SU-DHL-6 (cell line): Measurements from ENCODE around the gene LRCH3.

Experiments
- H2AFZ ChIP-seq: fragments of 200-600 bp; sonication (generic); 2 replicates; pipeline ENCODE4 v1.6.1; 2014; ENCODE audit warnings: low read depth, mild to moderate bottlenecking, moderate library complexity, mixed read lengths, antibody characterized with exemption, low read length; ENCODE audit not compliant: severe bottlenecking
- H3F3A ChIP-seq: fragments of 200-600 bp; shearing (Covaris generic); 2 replicates; pipeline ENCODE4 v1.6.0; 2016; ENCODE audit warnings: antibody characterized with exemption, mild to moderate bottlenecking; ENCODE audit not compliant: insufficient read depth
- H3K27ac ChIP-seq: fragments of 200-600 bp; sonication (generic); 2 replicates; pipeline ENCODE4 v1.5.1; 2016; ENCODE audit warnings: low read depth, mild to moderate bottlenecking, low read length, moderate library complexity, mixed read lengths
- H3K27me3 ChIP-seq: fragments of 200-600 bp; sonication (generic), shearing (Covaris generic); 2 replicates; pipeline ENCODE4 v1.6.0; 2014; ENCODE audit warnings: mild to moderate bottlenecking, low read length
- H3K36me3 ChIP-seq: fragments of 200-600 bp; sonication (generic); 2 replicates; pipeline ENCODE4 v1.6.1; 2014; ENCODE audit warnings: mild to moderate bottlenecking, low read length, mixed read lengths
- H3K4me2 ChIP-seq: fragments of 300-600, 200-600 bp; shearing (Covaris generic), sonication (generic); 2 replicates; pipeline ENCODE4 v1.6.0; 2014; ENCODE audit warnings: low read length, low read depth, mild to moderate bottlenecking; ENCODE audit not compliant: poor library complexity, severe bottlenecking
- H3K4me3 ChIP-seq: fragments of 200-600 bp; sonication (generic); 2 replicates; pipeline ENCODE4 v1.5.1; 2014; ENCODE audit warnings: antibody characterized with exemption, low read length, mild to moderate bottlenecking, mixed read lengths; ENCODE audit not compliant: insufficient read depth, poor library complexity, severe bottlenecking
- H3K79me2 ChIP-seq: fragments of 200-600 bp; sonication (generic); 2 replicates; pipeline ENCODE4 v1.6.1; 2014; ENCODE audit warnings: mild to moderate bottlenecking, low read length, moderate library complexity; ENCODE audit not compliant: insufficient read depth
- H3K9ac ChIP-seq: fragments of 200-600 bp; sonication (generic); 2 replicates; pipeline ENCODE4 v1.7.0; 2014; ENCODE audit warnings: mild to moderate bottlenecking, low read length
- H3K9me2 ChIP-seq: fragments of 200-600 bp; sonication (generic); replicated peaks from 2 replicates; pipeline ENCODE4 v1.6.1; 2014; ENCODE audit warnings: low read length; ENCODE audit not compliant: insufficient read depth
- H3K9me3 ChIP-seq: fragments of 200-600 bp; sonication (generic); 2 replicates; pipeline ENCODE4 v1.6.1; 2014; ENCODE audit warnings: low read length, mixed read lengths; ENCODE audit not compliant: insufficient read depth
- H4K20me1 ChIP-seq: fragments of 200-600 bp; sonication (generic); 2 replicates; pipeline ENCODE4 v1.6.1; 2014; ENCODE audit warnings: low read depth, mild to moderate bottlenecking, antibody characterized with exemption, low read length, moderate library complexity, mixed read lengths
- CTCF ChIP-seq: fragments of 200-600 bp; sonication (generic); IDR thresholded peaks from one replicate; pipeline ENCODE4 v1.5.1; 2017; ENCODE audit warnings: antibody characterized with exemption, mild to moderate bottlenecking, low read length, moderate library complexity; ENCODE audit not compliant: insufficient read depth, poor library complexity, severe bottlenecking
- EZH2phosphoT487 ChIP-seq: fragments of 200-600 bp; sonication (generic), shearing (Covaris generic); conservative IDR thresholded peaks from 2 replicates; pipeline ENCODE4 v1.6.1; 2018; ENCODE audit warnings: mild to moderate bottlenecking, antibody characterized with exemption, low read length, moderate library complexity, mixed read lengths

LRCH3 gene

GRCh38 chr3:197866035-197866434, 75.0 kb downstream of the LRCH3 start:
- Histone ChIP-seq H4K20me1 (no peaks in the 10 kb centered on the region), H3K9ac (no peak overlapping the region), H3K4me3 (no peak overlapping the region), H3K9me3 (no peaks in the 10 kb centered on the region), H3K4me2 (no peak overlapping the region), H2AFZ (no peak overlapping the region), H3K27ac (no peak overlapping the region), H3K9me2 (no peaks in the 10 kb centered on the region), H3K27me3 (no peaks in the 10 kb centered on the region), H3K36me3 (peaks cover 8% of the 10 kb centered on the region; the same call in 1 of the 2 replicates), H3F3A (no peaks in the 10 kb centered on the region), H3K79me2 (no peaks in the 10 kb centered on the region)
- TF ChIP-seq EZH2phosphoT487, result no peak
- no peak for TF ChIP-seq CTCF

DNA sequence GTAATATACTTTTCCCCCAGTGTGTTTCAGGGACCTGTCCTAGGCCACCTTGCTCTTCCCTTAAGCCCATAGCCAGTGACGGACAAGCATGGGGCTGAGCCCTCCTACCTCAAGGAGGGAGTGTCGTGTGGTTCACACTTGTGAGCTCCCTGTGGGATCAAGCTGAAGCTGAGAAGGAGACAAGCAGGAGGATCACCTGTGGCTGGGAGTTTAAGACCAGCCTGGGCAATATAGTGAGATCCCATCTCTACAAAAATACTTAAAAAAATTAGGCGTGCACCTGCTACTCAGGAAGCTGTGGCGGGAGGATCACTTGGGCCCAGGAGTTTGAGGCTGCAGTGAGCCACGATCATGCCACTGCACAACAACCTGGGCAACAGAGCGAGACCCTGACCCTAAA, 82.3 kb downstream of the LRCH3 start:
- Histone ChIP-seq H3K36me3 (no peaks in the 10 kb centered on the region; the same call in 1 of the 2 replicates), H3K79me2 (no peaks in the 10 kb centered on the region)
- no peak for TF ChIP-seq EZH2phosphoT487

GRCh38 chr3:197874064-197874463, 83.0 kb downstream of the LRCH3 start:
- Histone ChIP-seq H3K9me2 (no peaks in the 10 kb centered on the region), H3F3A (no peaks in the 10 kb centered on the region), H4K20me1 (no peaks in the 10 kb centered on the region), H3K4me3 (no peak overlapping the region), H3K9ac (no peak overlapping the region), H3K4me2 (no peak overlapping the region), H3K9me3 (no peaks in the 10 kb centered on the region), H3K27ac (no peak overlapping the region), H3K27me3 (no peaks in the 10 kb centered on the region), H3K36me3 (no peaks in the 10 kb centered on the region; the same call in 1 of the 2 replicates), H2AFZ (no peak overlapping the region), H3K79me2 (no peaks in the 10 kb centered on the region)
- no peak for TF ChIP-seq CTCF
- no peak for TF ChIP-seq EZH2phosphoT487

More for the DNA sequence above, 82.3 kb downstream of the LRCH3 start:
- Histone ChIP-seq H3K27me3 (no peaks in the 10 kb centered on the region), H3K4me3 (no peak overlapping the region), H3K9me2 (no peaks in the 10 kb centered on the region), H4K20me1 (no peaks in the 10 kb centered on the region), H3K27ac (no peak overlapping the region), H3F3A (no peaks in the 10 kb centered on the region), H3K9ac (no peak overlapping the region), H3K4me2 (no peak overlapping the region), H2AFZ (no peak overlapping the region), H3K9me3 (no peaks in the 10 kb centered on the region)

GRCh38 chr3:197874653-197875052, 83.6 kb downstream of the LRCH3 start:
- Histone ChIP-seq H3K4me3 (no peak overlapping the region), H4K20me1 (no peaks in the 10 kb centered on the region), H3K79me2 (no peaks in the 10 kb centered on the region), H3K27me3 (no peaks in the 10 kb centered on the region), H3K9me3 (no peaks in the 10 kb centered on the region), H3K9ac (no peak overlapping the region), H3K4me2 (no peak overlapping the region), H3F3A (no peaks in the 10 kb centered on the region), H3K27ac (no peak overlapping the region), H3K36me3 (no peaks in the 10 kb centered on the region; the same call in 1 of the 2 replicates), H2AFZ (no peak overlapping the region), H3K9me2 (no peaks in the 10 kb centered on the region)
- TF ChIP-seq CTCF (no peak), EZH2phosphoT487 (no peak)
